Measurements from ENCODE around the gene AUP1. TPM values are rescaled to one million over a fixed set of nuclear protein-coding genes. Genes with fewer than 3 reads are reported as not detected.

Gene AUP1
- total and polyA plus RNA-seq, 2 of the 4 experiments (the other 2 are of a cell fraction), result 47.5 to 100.0 TPM

DNA sequence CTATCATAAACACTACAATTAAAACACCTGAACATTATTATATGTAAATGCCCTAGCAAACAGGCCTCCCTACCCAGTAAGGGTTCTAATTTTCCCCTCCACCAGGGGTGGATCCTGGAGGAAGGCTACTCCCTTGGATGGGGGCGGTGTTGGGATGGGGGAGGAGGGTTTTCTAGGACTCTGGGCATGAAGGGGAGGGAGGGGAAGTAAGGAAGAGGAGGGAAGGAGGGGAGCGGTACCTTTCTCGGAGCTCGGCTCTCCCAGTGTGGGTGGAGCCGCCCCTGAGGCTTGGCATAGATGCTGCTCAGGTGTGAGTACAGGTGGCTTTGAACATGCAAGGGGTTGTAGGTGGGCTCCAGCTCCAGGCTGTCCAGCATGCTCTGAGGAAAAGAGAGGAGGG, 30.4 kb upstream of the AUP1 start:
- Histone ChIP-seq H4K5ac (ENCODE audit: low read depth, low read length) (no peak overlapping the region), H3K27ac (ENCODE audit: insufficient read depth, low read length) (no peak overlapping the region), H2BK5ac (ENCODE audit: low read depth, low read length, poor library complexity, severe bottlenecking) (no peak overlapping the region), H3K4ac (ENCODE audit: low read depth, low read length) (no peak overlapping the region), H4K20me1 (ENCODE audit: insufficient read depth, low read length) (no peaks in the 10 kb centered on the region), H3K4me1 (ENCODE audit: control insufficient read depth, insufficient read depth, low read length) (peaks cover 10% of the 10 kb centered on the region), H3K36me3 (ENCODE audit: control insufficient read depth, insufficient read depth, low read length) (peaks cover 14% of the 10 kb centered on the region), H4K91ac (ENCODE audit: insufficient read depth, low read depth, low read length) (no peak overlapping the region), H2AK5ac (ENCODE audit: low read depth, low read length) (peak overlapping the region; percentile 62; the same call in 1 of the 2 replicates), H3K23ac (ENCODE audit: low read depth, low read length) (no peak overlapping the region), H3K9ac (ENCODE audit: low read depth, low read length) (no peak overlapping the region), H3K4me2 (ENCODE audit: low read depth, low read length) (no peak overlapping the region), H2AFZ (replicated peaks; ENCODE audit: low read length, poor library complexity) (no peak overlapping the region), H2BK15ac (ENCODE audit: low read depth, low read length) (no peak overlapping the region), H3K27me3 (ENCODE audit: control insufficient read depth, insufficient read depth, low read length) (no peaks in the 10 kb centered on the region), H2BK120ac (ENCODE audit: low read depth, low read length) (no peak overlapping the region), H3K56ac (ENCODE audit: extremely low read depth, insufficient read depth, low read length) (no peak overlapping the region), H3K18ac (ENCODE audit: low read depth, low read length) (no peak overlapping the region), H3K9me3 (ENCODE audit: control insufficient read depth, insufficient read depth, low read length) (no peaks in the 10 kb centered on the region), H3K79me1 (ENCODE audit: low read depth in 1 of 2, low read length in 2 of 2) (peaks cover 6 to 23% of the 10 kb centered on the region in 2 experiments; a peak in 3 of 4 replicates), H2AK9ac (replicated peaks; ENCODE audit: low read depth, low read length, poor library complexity) (no peak overlapping the region), H3K14ac (replicated peaks; ENCODE audit: low read depth, low read length) (no peak overlapping the region), H3K9me1 (ENCODE audit: insufficient read depth, low read length) (peaks cover 20% of the 10 kb centered on the region), H2BK20ac (ENCODE audit: low read depth, low read length) (no peak overlapping the region), H3K4me3 (ENCODE audit: insufficient read depth, low read depth, low read length) (no peak overlapping the region), H4K8ac (ENCODE audit: low read depth in 2 of 2, low read length in 2 of 2) (no peak overlapping the region)
- in situ Hi-C loops (cut with MboI; ENCODE audit: low sequenced_read_pairs), result no loop called here
- POLR2A ChIA-PET (ENCODE audit: unreplicated experiment), result no interaction called here
- dilution Hi-C loops (cut with HindIII; ENCODE audit: low sequenced_read_pairs, unreplicated experiment), result no loop called here
- BruUV-seq (replicated peaks), result no TSS peak
- DNase-seq, result no peak
- CTCF ChIA-PET, result interaction anchor here (1.5 kb wide), 1 partner anchor 29 kb away, joined by 3 read pairs; no protein-coding TSS in a partner anchor
- no CpG with 5 or more reads among the region's 5 CpGs for WGBS, 2 experiments (ENCODE audit: extremely low coverage in 2 of 2, insufficient read length in 1 of 2)
- intact Hi-C loops (cut with micrococcal nuclease), result no loop called here
- TF ChIP-seq, protein P1, sequence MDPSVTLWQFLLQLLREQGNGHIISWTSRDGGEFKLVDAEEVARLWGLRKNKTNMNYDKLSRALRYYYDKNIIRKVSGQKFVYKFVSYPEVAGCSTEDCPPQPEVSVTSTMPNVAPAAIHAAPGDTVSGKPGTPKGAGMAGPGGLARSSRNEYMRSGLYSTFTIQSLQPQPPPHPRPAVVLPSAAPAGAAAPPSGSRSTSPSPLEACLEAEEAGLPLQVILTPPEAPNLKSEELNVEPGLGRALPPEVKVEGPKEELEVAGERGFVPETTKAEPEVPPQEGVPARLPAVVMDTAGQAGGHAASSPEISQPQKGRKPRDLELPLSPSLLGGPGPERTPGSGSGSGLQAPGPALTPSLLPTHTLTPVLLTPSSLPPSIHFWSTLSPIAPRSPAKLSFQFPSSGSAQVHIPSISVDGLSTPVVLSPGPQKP (IDR thresholded peaks at IDR 0.05; ENCODE audit: borderline replicate concordance, low read depth, low read length), result no peak
- TF ChIP-seq POLR2A (IDR thresholded peaks at IDR 0.05; ENCODE audit: low read depth, low read length) (no peak), NFE2L2 (IDR thresholded peaks at IDR 0.05; ENCODE audit: low read depth, low read length) (no peak), CHD1 (IDR thresholded peaks at IDR 0.05; ENCODE audit: low read depth, low read length) (no peak), RFX5 (IDR thresholded peaks at IDR 0.05; ENCODE audit: low read depth, low read length) (no peak), SMC3 (IDR thresholded peaks at IDR 0.05; ENCODE audit: low read depth, low read length) (no peak), MAZ (IDR thresholded peaks at IDR 0.05; ENCODE audit: borderline replicate concordance, low read depth, low read length) (no peak), MAFK (IDR thresholded peaks at IDR 0.05; ENCODE audit: low read depth, low read length) (no peak), MXI1 (IDR thresholded peaks at IDR 0.05; ENCODE audit: borderline replicate concordance, low read depth, low read length) (no peak)
- TF ChIP-seq, protein P2, sequence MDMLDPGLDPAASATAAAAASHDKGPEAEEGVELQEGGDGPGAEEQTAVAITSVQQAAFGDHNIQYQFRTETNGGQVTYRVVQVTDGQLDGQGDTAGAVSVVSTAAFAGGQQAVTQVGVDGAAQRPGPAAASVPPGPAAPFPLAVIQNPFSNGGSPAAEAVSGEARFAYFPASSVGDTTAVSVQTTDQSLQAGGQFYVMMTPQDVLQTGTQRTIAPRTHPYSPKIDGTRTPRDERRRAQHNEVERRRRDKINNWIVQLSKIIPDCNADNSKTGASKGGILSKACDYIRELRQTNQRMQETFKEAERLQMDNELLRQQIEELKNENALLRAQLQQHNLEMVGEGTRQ (IDR thresholded peaks at IDR 0.05; ENCODE audit: low read depth, low read length), result no peak
- no peak for ATAC-seq (ENCODE audit: low read depth)

Measured in IMR-90 (cell line).